HG03439 (cell line): ENCODE results near the gene NELFE.
"Not testable (repeated sequence)": the region's sequence is repeated elsewhere in the genome, so short reads cannot be mapped to it uniquely, and the experiment has no call there.

Experiments used
- ATAC-seq: cut with Tn5 transposase; IDR thresholded peaks from one replicate; pipeline ENCODE4 v1.9.1; 2021; ENCODE audit warnings: mild to moderate bottlenecking, moderate library complexity; ENCODE audit not compliant: unreplicated experiment

Gene NELFE, protein sequence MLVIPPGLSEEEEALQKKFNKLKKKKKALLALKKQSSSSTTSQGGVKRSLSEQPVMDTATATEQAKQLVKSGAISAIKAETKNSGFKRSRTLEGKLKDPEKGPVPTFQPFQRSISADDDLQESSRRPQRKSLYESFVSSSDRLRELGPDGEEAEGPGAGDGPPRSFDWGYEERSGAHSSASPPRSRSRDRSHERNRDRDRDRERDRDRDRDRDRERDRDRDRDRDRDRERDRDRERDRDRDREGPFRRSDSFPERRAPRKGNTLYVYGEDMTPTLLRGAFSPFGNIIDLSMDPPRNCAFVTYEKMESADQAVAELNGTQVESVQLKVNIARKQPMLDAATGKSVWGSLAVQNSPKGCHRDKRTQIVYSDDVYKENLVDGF

GRCh38 chr6:31958741-31959739 is at the start of gene NELFE, which contains the start of gene SKIC2:
Gene NELFE (minus strand): TSS chr6:31958971. CDS start chr6:31958446, 525 bp downstream.
Gene SKIC2 (plus strand): TSS chr6:31959175. CDS start chr6:31959193, 18 bp downstream.
- ATAC-seq: peak; percentile 94

DNA sequence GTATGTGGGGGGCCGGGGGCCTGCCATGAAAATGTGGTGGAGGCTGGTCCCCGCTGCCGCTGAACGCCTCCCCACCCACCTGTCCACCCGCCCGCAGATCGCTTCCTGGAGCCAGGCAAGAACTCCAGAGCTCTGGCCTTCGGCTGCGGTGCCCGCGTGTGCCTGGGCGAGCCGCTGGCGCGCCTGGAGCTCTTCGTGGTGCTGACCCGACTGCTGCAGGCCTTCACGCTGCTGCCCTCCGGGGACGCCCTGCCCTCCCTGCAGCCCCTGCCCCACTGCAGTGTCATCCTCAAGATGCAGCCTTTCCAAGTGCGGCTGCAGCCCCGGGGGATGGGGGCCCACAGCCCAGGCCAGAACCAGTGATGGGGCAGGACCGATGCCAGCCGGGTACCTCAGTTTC is 49.3 kb upstream of the NELFE start:
- ATAC-seq: not testable (repeated sequence)

GRCh38 chr6:32007086-32007485 is 48.3 kb upstream of the NELFE start:
- not testable (repeated sequence) for ATAC-seq

DNA sequence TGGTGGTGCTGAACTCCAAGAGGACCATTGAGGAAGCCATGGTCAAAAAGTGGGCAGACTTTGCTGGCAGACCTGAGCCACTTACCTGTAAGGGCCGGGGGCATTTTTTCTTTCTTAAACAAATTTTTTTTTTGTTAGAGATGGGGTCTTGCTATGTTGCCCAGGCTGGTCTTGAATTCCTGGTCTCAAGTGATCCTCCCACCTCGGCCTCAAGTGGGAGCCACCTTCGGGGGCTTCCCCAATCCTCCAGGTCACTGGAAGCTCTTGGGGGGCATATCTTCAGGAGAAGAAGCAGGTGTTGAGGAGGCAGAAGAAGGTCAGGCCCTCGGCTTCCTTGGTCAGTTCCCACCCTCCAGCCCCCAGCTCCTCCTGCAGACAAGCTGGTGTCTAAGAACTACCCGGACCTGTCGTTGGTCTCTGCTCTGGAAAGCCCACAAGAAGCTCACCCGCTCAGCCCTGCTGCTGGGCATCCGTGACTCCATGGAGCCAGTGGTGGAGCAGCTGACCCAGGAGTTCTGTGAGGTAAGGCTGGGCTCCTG is 47.3 kb upstream of the NELFE start:
- ATAC-seq: not testable (repeated sequence)

DNA sequence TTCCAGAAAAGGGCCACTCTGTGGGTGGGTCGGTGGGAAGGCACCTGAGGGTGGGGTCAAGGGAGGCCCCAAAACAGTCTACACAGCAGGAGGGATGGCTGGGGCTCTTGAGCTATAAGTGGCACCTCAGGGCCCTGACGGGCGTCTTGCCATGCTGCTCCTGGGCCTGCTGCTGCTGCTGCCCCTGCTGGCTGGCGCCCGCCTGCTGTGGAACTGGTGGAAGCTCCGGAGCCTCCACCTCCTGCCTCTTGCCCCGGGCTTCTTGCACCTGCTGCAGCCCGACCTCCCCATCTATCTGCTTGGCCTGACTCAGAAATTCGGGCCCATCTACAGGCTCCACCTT is 46.7 kb upstream of the NELFE start:
- not testable (repeated sequence) for ATAC-seq

DNA sequence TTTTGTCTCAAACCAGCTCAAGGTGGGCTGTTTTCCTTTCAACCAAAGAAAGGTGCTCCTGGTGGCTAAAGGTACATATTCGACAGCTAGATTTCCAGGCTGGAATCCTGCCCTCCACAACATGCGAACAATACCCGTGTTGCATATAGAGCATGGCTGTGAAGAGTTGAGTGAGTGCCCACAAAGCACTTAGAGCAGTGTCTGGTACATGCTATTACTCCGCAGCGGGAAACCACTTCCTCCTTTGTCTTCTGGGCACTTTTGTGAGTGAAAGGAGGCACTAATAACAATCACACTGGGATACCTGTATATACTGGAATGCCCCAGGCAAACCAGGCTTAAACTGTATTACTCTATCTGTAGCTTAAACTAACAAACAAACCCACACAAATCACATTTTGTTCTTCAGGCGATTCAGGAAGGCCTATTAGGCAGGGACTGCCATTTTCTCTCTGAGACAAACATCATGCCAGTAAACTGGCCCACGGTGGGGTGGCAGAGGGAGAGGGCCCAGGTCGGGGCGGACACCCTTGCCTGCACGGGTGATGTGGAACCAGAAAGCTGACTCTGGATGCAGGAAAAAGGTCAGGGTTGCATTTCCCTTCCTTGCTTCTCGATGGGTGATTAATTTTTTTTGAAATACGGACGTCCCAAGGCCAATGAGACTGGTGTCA is 46.2 kb upstream of the NELFE start:
- not testable (repeated sequence) for ATAC-seq

GRCh38 chr6:32004393-32004792 is 45.6 kb upstream of the NELFE start:
- ATAC-seq: not testable (repeated sequence)

DNA sequence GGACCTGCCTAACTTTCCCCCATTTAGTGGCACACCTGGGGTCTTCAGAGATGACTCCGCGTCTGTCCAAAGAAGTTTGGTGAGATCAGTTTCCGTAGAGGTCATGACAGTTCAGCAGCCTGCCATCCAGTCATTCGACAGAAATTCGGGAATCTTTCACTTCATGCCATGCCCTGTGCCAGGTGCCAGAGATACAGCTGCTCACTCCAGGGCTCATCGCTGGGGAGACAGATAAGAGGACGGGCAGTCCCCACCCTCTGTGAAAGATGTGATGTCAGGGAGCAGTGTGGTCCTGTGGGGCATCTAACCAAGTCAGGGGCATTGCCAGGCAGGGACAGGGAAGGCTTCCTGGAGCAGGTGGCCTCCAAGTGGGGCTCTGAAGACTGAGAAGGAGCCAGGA is 44.5 kb upstream of the NELFE start:
- not testable (repeated sequence) for ATAC-seq

DNA sequence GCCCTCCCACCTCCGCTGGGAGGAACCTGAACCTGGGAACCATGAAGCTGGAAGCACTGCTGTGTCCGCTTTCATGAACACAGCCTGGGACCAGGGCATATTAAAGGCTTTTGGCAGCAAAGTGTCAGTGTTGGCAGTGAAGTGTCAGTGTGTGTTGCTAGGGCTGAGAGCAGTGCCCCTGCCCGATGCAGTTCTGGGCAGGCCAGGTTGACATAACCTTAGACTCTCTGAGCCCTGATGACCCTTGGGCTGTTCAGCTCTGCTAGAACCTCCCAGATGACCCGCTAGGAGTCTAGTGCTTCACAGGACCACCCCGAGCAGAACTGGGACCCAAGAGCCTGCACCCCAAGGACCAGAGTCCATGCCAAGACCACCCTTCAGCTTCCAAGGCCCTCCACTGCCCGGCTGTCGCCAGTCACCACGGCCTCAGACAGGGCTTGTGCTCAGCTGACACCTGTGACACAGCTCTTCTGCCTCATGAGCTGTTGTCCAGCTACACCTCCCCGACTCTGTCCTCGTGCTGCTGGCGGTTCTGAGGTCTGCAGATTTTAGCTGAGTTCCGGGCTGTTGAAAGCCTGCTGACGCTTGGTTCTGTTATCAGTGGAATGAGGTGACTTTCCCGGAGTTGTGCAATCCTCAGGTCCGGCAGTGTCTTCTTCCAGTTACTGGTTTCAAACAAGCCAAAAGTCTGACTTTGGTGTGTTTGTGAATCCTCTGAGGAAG is 43.9 kb upstream of the NELFE start:
- not testable (repeated sequence) for ATAC-seq

GRCh38 chr6:31996385-31996784 is 37.6 kb upstream of the NELFE start:
- ATAC-seq: not testable (repeated sequence)

GRCh38 chr6:31994421-31994820 is 35.6 kb upstream of the NELFE start:
- ATAC-seq: not testable (repeated sequence)

GRCh38 chr6:31989363-31989762 is 30.6 kb upstream of the NELFE start:
- ATAC-seq: not testable (repeated sequence)

GRCh38 chr6:31981744-31982143 is 23.0 kb upstream of the NELFE start, which contains the start of gene C4A:
Gene C4A (plus strand): TSS chr6:31982057. CDS start chr6:31982108, 51 bp downstream.
- not testable (repeated sequence) for ATAC-seq

DNA sequence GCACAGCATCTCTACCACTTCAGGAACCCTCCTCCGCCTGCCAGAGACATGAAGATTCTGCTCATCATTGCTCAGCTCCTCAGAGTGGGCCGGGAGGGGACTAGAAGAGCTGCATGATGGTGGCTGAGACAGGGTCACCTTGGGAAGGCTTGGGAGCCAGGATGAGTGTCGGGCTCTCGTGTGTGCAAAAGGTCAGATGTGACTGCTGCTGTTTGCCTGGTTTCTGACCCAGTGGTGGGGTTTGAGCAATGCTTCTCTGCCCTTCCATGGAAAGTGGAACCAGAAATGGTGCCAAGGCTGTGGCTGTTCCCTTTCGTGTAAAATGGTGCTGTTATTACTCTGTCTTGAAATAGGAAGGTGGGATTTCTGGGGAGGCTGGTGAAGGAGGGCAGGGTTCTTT is 22.2 kb upstream of the NELFE start:
- ATAC-seq: not testable (repeated sequence)

- not testable (repeated sequence) for ATAC-seq
These were observed 21.6 kb upstream of the NELFE start for GRCh38 chr6:31980195-31980876.

DNA sequence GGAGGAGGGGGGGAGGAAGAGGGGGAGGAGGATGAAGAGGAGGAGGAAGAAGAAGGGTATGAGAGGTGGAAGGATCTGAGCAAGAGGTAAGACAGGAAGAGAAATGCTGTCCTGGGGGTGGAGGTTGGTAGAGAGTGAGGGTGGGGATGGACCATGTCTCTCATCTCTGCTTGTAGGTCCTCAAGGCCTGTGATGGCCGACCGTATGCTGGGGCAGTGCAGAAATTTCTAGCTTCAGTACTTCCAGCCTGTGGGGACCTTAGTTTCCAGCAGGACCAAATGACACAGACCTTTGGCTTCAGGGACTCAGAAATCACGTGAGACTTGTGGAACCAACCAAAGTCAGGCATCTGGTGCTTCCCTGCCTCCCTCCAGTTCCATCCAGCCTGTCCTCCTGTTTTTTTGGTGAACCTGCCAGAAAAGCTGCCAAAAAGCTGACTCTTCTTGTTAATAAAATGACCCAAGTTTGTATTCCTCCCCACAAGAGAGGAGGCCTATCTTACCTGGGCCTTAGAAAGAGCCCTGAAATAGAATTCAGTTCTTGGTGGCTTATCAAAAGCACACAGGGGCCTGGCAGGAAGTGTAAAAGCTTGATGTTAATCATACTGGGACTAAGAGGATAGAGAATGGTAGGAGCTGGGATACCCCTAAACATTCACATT is 20.6 kb upstream of the NELFE start:
- ATAC-seq: no peak

- no peak for ATAC-seq
These were observed 20.1 kb upstream of the NELFE start for GRCh38 chr6:31978831-31979230.

- no peak for ATAC-seq
These were observed 19.2 kb upstream of the NELFE start for GRCh38 chr6:31977816-31978431.
